Parathyroid adenoma (tissue), 2 donors: ENCODE measurements around the gene TLR7.

Experiments
- H2AFZ ChIP-seq: fragments of 300-600 bp; sonication (generic); one replicate; pipeline ENCODE4 v1.7.0; 2017; ENCODE audit warnings: antibody characterized with exemption, mild to moderate bottlenecking
- H3K27ac ChIP-seq: fragments of 300-600 bp; sonication (generic); one replicate; pipeline ENCODE4 v1.7.0; 2017
- H3K27me3 ChIP-seq: fragments of 300-600 bp; sonication (generic); one replicate; pipeline ENCODE4 v1.7.0; 2017; ENCODE audit warnings: low read length; ENCODE audit not compliant: control insufficient read depth, insufficient read depth
- H3K36me3 ChIP-seq: fragments of 300-600 bp; sonication (generic); one replicate; pipeline ENCODE4 v1.7.0; 2017; ENCODE audit warnings: low read length; ENCODE audit not compliant: control insufficient read depth, insufficient read depth
- H3K4me1 ChIP-seq: fragments of 300-600 bp; sonication (generic); one replicate; pipeline ENCODE4 v1.7.0; 2017; ENCODE audit warnings: control low read depth
- H3K4me2 ChIP-seq: fragments of 300-600 bp; sonication (generic); one replicate; pipeline ENCODE4 v1.7.0; 2017; ENCODE audit warnings: low read length
- H3K4me3 ChIP-seq: fragments of 300-600 bp; sonication (generic); one replicate; pipeline ENCODE4 v1.7.0; 2017; ENCODE audit warnings: low read depth, low read length
- H3K79me2 ChIP-seq: fragments of 300-600 bp; sonication (generic); one replicate; pipeline ENCODE4 v1.7.0; 2017; ENCODE audit warnings: control low read depth
- H3K9ac ChIP-seq: fragments of 300-600 bp; sonication (generic); one replicate; pipeline ENCODE4 v1.7.0; 2017; ENCODE audit warnings: mild to moderate bottlenecking
- H3K9me3 ChIP-seq: fragments of 300-600 bp; sonication (generic); one replicate; pipeline ENCODE4 v1.7.0; 2017; ENCODE audit warnings: low read length; ENCODE audit not compliant: control insufficient read depth
- TF ChIP-seq, protein P1 (sequence below): fragments of 300-600 bp; sonication (generic); IDR thresholded peaks from one replicate; pipeline ENCODE4 v1.7.0; 2017; ENCODE audit warnings: antibody characterized with exemption, mild to moderate bottlenecking
- donor health status: primary hyperparathyroidism.

TLR7 gene

DNA sequence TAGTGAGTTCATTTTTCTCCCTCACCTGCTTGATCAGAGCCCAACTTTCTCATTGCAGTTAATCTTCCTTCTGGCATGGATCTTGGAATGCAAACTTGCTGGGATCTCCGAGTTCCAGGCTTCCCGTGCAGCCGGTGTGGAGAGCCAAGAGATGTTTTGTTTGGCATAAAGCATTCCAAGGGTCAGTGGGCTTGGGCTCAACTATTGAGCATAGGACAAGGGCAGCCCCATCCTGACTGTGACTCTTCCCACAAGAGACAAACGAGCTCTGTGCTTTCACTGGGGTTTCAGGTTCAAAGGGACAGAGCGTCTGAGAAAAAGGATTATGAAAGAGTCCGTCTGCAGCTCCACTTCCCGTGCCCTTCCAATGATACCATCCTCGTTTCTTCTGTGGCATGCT lies 10.5 kb downstream of the TLR7 start:
- Histone ChIP-seq H3K4me1 (no peaks in the 10 kb centered on the region), H3K4me2 (no peak overlapping the region), H3K27ac (no peak overlapping the region), H3K36me3 (no peaks in the 10 kb centered on the region), H3K27me3 (no peaks in the 10 kb centered on the region), H2AFZ (no peak overlapping the region), H3K79me2 (no peaks in the 10 kb centered on the region), H3K4me3 (no peak overlapping the region), H3K9me3 (no peaks in the 10 kb centered on the region), H3K9ac (no peak overlapping the region)
- TF ChIP-seq, protein P1, sequence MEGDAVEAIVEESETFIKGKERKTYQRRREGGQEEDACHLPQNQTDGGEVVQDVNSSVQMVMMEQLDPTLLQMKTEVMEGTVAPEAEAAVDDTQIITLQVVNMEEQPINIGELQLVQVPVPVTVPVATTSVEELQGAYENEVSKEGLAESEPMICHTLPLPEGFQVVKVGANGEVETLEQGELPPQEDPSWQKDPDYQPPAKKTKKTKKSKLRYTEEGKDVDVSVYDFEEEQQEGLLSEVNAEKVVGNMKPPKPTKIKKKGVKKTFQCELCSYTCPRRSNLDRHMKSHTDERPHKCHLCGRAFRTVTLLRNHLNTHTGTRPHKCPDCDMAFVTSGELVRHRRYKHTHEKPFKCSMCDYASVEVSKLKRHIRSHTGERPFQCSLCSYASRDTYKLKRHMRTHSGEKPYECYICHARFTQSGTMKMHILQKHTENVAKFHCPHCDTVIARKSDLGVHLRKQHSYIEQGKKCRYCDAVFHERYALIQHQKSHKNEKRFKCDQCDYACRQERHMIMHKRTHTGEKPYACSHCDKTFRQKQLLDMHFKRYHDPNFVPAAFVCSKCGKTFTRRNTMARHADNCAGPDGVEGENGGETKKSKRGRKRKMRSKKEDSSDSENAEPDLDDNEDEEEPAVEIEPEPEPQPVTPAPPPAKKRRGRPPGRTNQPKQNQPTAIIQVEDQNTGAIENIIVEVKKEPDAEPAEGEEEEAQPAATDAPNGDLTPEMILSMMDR: no peak

DNA sequence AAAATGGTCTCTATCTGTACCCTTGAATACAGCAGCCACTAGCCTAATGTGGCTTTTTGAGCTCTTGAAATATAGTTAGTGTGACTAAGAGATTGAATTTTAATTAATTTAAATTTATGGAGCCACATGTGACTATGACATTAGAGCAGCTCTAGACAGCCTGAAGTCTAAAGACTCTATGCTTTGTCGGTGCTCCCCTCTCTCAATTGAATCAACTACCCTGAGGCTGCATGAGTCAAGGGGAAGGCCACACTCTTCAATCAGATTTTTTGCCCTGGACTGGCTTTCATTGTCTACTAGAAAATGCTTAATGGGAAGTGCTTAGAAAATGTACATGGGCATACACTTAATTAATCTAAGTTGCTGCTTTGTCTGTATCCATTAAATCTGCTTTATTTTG lies 11.7 kb downstream of the TLR7 start:
- H3K4me2 ChIP-seq: no peak overlapping the region
- no peaks in the 10 kb centered on the region for H3K27me3 ChIP-seq
- H3K4me3 ChIP-seq: no peak overlapping the region
- no peak overlapping the region for H3K27ac ChIP-seq
- H2AFZ ChIP-seq: no peak overlapping the region
- H3K9ac ChIP-seq: no peak overlapping the region
- no peaks in the 10 kb centered on the region for H3K36me3 ChIP-seq
- no peaks in the 10 kb centered on the region for H3K9me3 ChIP-seq
- TF ChIP-seq, protein P1: no peak
- H3K4me1 ChIP-seq: no peaks in the 10 kb centered on the region
- H3K79me2 ChIP-seq: no peaks in the 10 kb centered on the region

DNA sequence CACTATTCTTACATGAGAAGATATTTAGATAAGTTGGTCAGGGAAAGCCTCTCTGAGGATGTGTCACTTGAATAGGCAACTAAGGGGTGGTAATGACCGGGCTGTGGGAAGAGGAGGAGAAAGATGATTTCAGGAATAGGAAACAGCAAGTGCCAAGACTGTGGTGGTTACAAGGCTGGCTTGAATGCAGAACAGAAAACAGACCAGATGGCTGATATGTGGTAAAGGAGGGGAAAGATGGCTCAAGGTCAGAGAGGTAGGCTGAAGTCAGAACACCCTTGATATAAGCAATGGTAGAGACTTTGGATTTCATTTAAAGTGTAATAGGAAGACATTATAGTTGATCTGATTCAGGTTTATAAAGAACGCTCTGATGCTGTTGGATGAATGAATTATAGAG lies 15.0 kb downstream of the TLR7 start:
- Histone ChIP-seq H3K36me3 (no peaks in the 10 kb centered on the region), H3K4me2 (no peak overlapping the region), H3K9me3 (no peaks in the 10 kb centered on the region), H3K79me2 (no peaks in the 10 kb centered on the region), H3K4me1 (no peaks in the 10 kb centered on the region), H3K27ac (no peak overlapping the region), H3K4me3 (no peak overlapping the region), H3K9ac (no peak overlapping the region), H2AFZ (no peak overlapping the region), H3K27me3 (no peaks in the 10 kb centered on the region)
- TF ChIP-seq, protein P1: no peak

DNA sequence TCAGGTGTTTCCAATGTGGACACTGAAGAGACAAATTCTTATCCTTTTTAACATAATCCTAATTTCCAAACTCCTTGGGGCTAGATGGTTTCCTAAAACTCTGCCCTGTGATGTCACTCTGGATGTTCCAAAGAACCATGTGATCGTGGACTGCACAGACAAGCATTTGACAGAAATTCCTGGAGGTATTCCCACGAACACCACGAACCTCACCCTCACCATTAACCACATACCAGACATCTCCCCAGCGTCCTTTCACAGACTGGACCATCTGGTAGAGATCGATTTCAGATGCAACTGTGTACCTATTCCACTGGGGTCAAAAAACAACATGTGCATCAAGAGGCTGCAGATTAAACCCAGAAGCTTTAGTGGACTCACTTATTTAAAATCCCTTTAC lies 18.6 kb downstream of the TLR7 start:
- Histone ChIP-seq H3K4me2 (no peak overlapping the region), H3K27ac (no peak overlapping the region), H3K4me3 (no peak overlapping the region), H3K36me3 (no peaks in the 10 kb centered on the region), H3K9me3 (no peaks in the 10 kb centered on the region), H3K27me3 (no peaks in the 10 kb centered on the region), H3K4me1 (no peaks in the 10 kb centered on the region), H2AFZ (no peak overlapping the region), H3K9ac (no peak overlapping the region), H3K79me2 (no peaks in the 10 kb centered on the region)
- TF ChIP-seq, protein P1: no peak

DNA sequence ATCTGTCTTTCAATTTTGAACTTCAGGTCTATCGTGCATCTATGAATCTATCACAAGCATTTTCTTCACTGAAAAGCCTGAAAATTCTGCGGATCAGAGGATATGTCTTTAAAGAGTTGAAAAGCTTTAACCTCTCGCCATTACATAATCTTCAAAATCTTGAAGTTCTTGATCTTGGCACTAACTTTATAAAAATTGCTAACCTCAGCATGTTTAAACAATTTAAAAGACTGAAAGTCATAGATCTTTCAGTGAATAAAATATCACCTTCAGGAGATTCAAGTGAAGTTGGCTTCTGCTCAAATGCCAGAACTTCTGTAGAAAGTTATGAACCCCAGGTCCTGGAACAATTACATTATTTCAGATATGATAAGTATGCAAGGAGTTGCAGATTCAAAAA lies 19.7 kb downstream of the TLR7 start:
- Histone ChIP-seq H3K27ac (no peak overlapping the region), H3K9me3 (no peaks in the 10 kb centered on the region), H2AFZ (no peak overlapping the region), H3K27me3 (no peaks in the 10 kb centered on the region), H3K79me2 (no peaks in the 10 kb centered on the region), H3K36me3 (no peaks in the 10 kb centered on the region), H3K9ac (no peak overlapping the region), H3K4me3 (no peak overlapping the region), H3K4me2 (no peak overlapping the region), H3K4me1 (no peaks in the 10 kb centered on the region)
- TF ChIP-seq, protein P1: no peak
